Fibroblast of pulmonary artery (primary cell): Measurements from ENCODE around the gene KRT8.

Experiments used
- DNase-seq: peaks from one replicate; pipeline ENCODE4 v3.0.0-alpha.2; 2010; ENCODE audit warnings: low read depth
- H3K4me3 ChIP-seq: replicated peaks from 2 replicates; pipeline ENCODE4 v1.5.1; 2011; ENCODE audit warnings: low read depth, mild to moderate bottlenecking, control low read depth, low read length, moderate library complexity
- TF ChIP-seq, protein P1 (sequence below): IDR thresholded peaks from 2 replicates; pipeline ENCODE4 v1.5.1; 2011; ENCODE audit warnings: mild to moderate bottlenecking, control low read depth, low read length, inconsistent platforms; ENCODE audit errors: missing control alignments

KRT8 gene

DNA sequence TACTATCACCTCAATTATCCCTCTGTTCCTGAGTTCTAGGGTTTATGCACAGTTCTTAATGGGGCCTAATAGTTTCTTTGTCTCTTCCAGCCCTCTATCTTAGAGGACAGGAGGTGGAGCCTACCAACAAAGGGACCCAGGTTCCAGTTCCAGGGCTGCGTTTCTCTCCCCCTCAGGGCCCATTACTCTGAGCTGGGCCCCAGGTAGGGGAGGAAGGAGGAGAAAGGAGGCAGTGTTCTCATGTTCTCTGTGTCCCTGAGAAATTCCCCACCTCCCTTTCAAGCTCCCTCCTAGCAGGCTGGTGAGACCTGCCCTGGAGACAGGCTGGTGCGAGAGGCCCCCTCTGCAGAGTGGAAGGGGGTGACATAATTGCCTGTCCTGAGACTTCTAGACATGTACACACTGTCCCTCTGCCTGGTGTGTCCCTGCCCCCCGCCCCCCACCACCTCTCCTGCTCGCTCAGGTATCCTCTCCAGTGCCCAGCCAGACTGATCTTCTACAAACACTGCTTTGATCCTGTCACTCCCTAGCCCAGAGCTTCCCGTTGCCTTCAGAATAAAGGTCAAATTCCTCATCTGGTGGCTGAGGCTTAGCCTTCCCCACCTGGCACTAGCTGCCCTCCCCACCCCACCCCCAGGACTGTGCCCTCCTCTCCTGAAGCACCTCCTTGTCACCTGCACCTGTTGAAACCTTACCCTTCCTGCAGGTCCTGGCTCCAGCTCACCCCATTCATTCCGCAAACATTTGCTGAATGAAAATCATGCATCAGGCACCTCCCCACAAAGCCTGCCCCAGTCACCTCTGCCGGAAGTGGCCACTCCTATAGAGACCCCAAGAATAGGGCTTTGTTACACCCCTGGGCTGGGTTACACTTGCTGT lies 21.1 kb upstream of the KRT8 start:
- TF ChIP-seq, protein P1, sequence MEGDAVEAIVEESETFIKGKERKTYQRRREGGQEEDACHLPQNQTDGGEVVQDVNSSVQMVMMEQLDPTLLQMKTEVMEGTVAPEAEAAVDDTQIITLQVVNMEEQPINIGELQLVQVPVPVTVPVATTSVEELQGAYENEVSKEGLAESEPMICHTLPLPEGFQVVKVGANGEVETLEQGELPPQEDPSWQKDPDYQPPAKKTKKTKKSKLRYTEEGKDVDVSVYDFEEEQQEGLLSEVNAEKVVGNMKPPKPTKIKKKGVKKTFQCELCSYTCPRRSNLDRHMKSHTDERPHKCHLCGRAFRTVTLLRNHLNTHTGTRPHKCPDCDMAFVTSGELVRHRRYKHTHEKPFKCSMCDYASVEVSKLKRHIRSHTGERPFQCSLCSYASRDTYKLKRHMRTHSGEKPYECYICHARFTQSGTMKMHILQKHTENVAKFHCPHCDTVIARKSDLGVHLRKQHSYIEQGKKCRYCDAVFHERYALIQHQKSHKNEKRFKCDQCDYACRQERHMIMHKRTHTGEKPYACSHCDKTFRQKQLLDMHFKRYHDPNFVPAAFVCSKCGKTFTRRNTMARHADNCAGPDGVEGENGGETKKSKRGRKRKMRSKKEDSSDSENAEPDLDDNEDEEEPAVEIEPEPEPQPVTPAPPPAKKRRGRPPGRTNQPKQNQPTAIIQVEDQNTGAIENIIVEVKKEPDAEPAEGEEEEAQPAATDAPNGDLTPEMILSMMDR: no peak
- no peak overlapping the region for H3K4me3 ChIP-seq

DNA sequence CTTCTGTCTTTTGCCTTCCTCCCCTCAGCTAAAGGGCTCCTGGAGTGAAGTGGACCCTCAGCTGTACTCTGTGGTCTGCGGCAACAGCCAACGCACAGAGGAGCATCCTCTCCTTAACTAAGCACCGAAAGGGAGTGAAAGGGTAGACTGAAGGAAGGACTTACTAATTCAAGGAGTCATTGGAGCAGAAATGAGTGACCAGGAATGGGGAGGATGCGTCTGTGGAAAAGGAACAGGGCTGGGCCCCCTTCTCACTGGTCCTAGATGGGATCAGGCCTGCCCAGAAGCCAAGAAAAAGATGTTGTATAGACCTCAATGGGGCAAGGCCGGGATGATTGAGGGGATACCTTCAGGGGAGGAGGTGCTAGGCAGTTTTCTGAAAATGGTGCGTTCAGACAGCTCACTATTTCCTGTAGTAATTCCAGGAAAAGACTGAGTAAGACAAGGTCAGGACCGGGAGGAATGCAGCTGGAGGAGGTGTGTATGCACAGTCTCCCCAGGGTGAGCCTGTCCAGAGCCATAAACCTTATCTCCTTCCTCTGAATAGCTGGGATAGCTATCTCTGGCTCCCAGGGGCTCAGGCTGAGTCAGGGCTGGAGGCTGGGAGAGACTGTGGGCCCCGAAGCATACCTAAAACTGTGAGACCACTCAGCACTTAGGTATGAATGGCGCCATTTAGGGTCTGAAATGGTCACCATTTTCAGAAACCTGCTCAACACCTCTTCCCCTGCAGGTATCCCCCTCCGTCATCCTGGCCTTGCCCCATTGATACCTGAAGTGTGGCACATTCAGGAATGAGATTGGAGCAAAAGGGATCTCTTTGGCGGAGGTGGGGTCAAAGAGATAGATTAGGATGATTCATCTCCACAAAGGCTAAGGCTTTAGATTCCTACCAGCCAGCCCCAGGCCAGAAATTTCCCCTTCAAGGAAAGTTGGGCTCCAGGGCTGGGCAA lies 20.2 kb upstream of the KRT8 start:
- peak; percentile 91 for DNase-seq
- TF ChIP-seq, protein P1: no peak
- no peak overlapping the region for H3K4me3 ChIP-seq

More for the DNA sequence above, 21.1 kb upstream of the KRT8 start:
- DNase-seq: no peak

DNA sequence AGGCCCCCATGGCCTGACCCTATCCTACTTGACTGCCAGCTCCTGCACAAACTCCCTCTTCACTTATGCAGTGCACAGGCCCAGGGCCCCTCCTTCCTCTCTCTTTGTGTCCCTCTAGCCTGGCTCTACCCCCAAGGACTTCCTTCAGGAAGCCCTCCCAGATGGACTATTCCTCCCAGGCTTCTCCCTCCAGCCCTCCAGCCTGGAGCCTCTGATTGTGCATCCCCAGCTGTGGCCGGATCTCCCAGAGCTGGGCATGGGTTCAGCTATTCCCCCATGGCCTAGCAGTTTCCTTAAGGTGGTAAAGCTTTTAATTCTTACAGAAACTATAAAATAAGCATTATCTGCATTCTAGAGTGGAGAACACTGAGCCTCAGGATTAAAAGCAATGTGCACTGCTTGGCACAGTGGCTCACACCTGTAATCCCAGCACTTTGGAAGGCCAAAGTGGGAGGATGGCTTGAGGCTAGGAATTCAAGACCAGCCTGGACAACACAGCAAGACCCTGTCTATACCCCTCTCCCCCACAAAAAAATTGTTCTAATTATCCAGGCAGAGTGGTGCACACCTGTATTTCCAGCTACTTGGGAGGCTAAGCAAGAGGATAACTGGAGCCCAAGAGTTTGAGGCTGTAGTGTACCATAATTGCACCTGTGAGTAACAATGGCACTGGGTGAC lies 16.8 kb upstream of the KRT8 start:
- DNase-seq: no peak
- TF ChIP-seq, protein P1: no peak
- no peak overlapping the region for H3K4me3 ChIP-seq

DNA sequence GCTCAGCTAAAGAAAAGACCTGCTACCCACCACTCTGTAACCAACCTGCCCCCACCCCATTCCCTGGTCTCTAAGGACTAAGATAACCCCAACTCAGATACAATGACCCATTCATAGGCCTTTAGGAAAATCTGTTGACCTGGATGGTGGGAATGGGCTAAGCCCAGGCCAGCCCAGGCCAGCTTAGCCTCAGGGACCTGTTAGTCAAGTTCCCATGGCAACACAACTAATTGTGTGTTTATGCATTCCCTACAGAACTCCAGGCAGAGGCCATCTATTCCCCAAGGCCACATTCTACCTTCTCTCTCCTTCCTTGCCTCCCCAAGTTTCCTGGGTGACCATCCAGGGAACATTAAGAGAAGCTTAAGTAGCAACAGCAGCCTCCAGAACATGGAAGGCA lies 16.1 kb upstream of the KRT8 start:
- TF ChIP-seq, protein P1: no peak
- no peak for DNase-seq
- no peak overlapping the region for H3K4me3 ChIP-seq

DNA sequence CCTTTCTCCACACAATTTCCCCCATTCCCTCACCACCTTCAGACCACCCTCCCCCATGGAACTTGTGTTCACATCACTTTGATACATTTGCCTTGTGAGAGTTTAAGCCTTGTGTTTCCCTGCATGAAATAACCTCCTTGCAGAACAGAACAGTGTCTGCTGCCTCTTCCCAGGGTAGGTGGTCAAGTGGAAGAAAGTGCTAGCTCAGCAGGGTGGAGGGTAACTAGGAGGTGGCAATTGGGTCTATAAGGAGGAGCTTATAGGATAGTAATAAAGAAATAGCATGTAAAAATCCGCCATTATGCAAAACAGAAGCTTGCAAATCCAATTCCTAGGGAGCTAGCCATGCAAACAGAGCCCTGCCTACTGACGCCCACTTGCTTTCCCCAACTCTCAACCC lies 13.9 kb upstream of the KRT8 start:
- no peak for DNase-seq
- no peak overlapping the region for H3K4me3 ChIP-seq
- TF ChIP-seq, protein P1: no peak

DNA sequence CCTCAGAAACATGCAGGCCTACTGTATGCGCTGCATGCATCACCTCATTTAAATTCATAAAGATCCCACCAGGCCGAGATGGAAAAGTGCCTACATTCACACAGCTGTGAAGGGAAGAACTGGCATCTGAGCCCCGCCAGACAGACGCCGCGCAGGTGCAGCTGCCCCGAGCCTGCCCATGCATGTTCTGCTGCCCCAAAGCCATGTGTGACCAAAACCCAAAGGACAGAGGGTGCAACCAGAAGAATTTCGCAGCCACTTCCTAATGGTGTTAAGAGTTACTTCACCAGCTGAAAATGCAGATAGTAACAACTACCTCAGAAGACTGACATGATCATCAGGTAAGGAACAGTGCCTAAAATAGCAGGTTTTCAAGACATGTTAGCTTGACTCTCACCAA lies 13.5 kb upstream of the KRT8 start:
- DNase-seq: no peak
- TF ChIP-seq, protein P1: no peak
- no peak overlapping the region for H3K4me3 ChIP-seq
